ENCODE measurements around the gene FEZ2.

DNA sequence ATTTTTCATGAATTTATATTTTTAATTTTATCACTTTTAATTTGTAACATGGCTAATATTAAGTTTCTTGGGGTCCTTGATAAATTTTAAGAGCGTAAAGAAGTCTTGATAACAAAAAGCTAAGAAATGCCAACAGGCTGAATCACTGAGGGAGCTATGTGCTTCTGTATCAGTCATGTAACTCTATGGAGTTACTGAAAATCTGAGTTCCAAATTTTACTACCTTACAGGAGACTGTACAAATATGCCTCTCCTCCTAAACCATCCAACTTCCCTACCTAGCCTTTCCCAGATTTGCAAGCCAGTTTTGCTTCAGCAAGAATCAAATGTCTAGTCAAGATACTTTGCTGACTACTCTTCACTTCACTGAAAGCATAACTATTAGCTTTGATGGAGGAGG is 35.7 kb downstream of the FEZ2 start:
- TF ChIP-seq CTCF (IDR thresholded peaks at IDR 0.05) = no peak
- no peak for TF ChIP-seq POLR2A (IDR thresholded peaks at IDR 0.05)
